ENCODE results near the gene ATXN2.
"Not testable (repeated sequence)": the region's sequence is repeated elsewhere in the genome, so short reads cannot be mapped to it uniquely, and the experiment has no call there.

The ATXN2 gene

DNA sequence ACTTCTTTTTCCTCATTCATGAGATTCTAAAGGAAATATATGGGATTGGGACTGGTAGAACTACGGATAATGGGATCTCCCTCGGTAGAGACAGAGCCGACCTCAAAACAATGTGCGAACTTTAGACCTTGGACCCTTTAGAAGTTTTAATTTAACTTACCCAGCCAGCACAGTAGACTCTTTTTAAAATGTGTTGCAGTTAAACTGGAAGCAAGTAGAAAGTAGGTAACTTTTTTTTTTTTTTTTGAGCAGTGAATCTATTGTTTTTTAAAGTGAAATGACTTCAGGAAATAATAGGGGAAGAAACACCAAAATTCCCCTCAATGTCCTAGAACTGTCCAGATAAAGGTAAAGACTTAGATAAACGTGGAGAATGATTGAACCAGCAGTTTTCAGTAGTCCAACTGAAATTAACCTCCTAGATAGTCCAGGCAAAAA is 1.1 kb upstream of the ATXN2 start:
- no peak for DNase-seq

GRCh38 chr12:111599453-111600204 is 514 bp upstream of the ATXN2 start:
- DNase-seq = peak; percentile 73

DNA sequence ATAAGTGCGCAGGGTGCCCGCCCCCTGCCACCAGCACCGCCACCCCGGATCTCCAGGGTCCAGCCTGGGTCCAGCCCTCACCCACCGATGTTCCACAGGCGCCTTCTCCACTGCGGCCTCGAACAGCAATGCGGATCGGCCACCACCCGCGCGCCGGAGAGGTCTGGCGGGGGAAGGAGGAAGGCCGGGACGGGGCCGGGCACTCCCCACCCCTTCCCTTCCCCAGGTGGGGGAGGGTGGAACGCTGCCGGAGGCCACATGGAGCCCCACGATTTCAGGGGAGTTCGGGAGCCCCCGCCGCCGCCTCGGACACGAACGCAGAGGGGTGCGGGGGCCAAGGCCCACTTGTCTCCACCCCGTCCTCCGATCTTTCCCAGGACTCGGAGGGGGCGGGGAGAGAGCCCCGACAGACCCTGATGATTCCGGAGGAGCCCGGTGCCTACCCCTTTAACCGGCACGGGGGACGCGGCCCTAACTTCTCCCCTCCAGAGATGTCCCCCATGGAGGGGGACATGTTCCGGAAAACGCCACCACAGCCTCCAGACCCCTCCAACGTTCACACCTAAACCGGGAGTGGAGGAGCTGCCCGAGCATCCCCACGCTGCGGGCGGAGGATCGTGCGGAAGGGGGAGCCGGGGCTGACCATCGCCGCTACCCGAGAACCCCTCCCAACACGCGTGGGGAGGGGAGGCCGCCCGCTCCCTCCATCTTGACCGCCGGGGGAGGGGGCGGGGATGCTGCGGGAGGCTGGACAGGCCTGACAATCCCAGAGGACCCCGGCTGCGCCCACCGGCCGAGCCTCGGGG is 1.1 kb downstream of the ATXN2 start:
- DNase-seq = no peak

DNA sequence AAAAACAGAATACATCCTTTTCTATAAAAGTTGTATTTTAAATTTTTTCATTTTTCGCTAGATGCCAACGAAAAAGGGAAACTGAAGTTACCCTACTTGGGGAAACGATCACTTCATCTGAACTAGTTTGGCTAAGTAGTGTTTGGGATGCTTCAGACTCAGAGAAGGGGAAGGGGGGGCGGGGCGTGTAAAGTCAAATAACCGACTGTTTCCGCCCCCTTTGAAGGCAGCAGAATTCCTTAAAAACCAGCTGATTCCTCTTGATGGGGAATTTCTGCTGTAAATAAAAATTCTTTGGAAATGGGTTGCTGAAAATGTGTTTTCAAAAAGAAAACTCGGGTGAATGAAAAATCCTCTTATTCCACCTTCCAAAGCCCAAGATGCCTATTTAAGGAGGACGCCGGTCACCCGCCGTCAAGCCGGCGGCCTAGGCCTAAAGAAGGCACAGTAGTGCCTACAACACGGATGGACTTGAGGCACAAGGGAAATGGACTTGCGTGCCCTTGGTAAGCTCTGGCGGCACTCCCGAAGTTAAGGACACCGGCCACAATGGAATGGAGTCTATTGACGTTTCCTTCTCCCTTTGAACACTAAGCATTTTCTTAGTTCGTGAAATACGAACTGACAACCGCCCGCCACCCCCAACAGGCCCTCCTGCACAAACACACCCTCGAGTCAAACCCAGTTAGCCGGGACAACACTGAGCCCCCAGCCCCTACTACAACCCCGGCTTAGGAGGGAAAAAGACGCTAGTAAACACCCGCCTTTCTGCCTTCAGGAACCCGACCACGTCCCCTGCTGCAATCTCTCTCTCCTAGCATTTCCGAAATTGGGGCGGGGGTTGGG is 1.9 kb downstream of the ATXN2 start:
- DNase-seq = no peak

GRCh38 chr12:111595341-111595835 is 3.7 kb downstream of the ATXN2 start:
- not testable (repeated sequence) for DNase-seq

GRCh38 chr12:111591399-111592010 is 7.6 kb downstream of the ATXN2 start:
- not testable (repeated sequence) for DNase-seq

DNA sequence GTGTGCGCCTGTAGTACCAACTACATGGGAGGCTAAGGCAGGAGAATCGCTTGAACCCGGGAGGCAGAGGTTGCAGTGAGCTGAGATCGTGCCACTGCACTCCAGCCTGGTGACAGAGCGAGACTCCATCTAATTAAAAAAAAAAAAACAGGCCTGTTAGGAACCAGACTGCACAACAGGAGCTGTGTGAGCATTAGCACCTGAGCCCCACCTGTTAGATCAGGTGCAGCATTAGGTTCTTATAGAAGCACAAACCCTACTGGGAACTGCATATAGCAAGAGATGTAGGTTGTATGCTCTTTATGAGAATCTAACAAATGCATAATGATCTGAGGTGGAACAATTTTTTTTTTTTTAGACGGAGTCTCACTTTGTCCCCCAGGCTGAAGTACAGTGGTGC is 8.6 kb downstream of the ATXN2 start:
- DNase-seq = no peak

- DNase-seq = no peak
Measured at GRCh38 chr12:111589601-111590000, 9.5 kb downstream of the ATXN2 start.

GRCh38 chr12:111588010-111588409 is 11.1 kb downstream of the ATXN2 start:
- no peak for DNase-seq

DNA sequence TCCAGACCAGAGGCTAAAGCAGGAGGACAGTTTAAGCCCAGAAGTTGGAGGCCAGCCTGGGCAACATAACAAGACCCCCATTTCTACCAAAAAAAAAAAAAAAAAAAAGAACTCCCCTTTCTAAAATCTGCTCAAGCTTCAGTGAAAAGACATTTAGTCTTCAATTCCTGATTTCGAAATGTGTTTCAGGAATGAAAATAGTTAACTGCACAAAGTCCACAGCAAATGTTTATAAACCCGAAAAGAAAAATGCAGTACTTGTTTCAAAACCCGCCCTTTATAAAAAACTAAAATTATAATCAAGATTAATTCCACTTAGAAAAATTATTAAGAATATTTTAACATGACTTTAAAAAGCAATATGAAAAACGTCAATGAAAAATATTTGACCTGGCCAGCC is 12.1 kb downstream of the ATXN2 start:
- no peak for DNase-seq

GRCh38 chr12:111585690-111586089 is 13.4 kb downstream of the ATXN2 start:
- DNase-seq = no peak

DNA sequence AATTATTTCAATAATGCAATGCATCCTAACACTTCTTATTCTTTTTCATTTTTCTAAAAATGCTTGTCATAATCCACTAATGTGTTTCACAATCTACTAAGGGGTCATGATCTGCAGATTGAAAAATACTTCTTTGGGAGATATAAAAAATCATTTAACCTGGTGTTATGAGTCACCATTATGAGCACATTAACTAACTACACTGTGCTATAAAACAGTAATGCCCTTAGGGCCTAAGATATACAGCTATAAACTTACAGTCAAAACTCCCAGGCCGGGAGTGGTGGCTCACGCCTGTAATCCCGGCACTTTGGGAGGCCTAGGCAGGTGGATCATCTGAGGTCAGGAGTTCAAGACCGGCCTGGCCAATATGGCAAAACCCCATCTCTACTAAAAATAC is 14.2 kb downstream of the ATXN2 start:
- no peak for DNase-seq

GRCh38 chr12:111583506-111583905 is 15.6 kb downstream of the ATXN2 start:
- not testable (repeated sequence) for DNase-seq

- DNase-seq = no peak
Measured at GRCh38 chr12:111582133-111582747, 16.9 kb downstream of the ATXN2 start.

- no peak for DNase-seq
Measured at GRCh38 chr12:111581434-111582132, 17.5 kb downstream of the ATXN2 start.

GRCh38 chr12:111580737-111581136 is 18.4 kb downstream of the ATXN2 start:
- DNase-seq = no peak

GRCh38 chr12:111580119-111580425 is 19.0 kb downstream of the ATXN2 start:
- DNase-seq = no peak

DNA sequence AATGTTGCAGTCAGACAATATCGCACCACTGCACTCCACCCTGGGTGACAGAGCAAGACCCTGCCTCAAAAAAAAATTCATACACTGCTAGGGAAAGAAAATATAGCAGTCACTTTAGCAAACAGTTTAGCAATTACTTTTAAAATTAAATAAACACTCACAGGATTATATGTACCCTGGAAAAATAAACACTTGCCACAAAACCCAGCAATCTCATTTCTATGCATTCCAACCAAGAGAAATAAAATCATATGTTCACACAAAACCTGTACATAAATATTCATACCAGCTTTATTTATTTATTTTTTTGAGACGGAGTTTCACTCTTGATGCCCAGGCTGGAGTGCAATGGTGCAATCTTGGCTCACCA is 20.2 kb downstream of the ATXN2 start:
- DNase-seq = no peak

GRCh38 chr12:111578276-111578970 is 20.7 kb downstream of the ATXN2 start:
- DNase-seq = no peak

DNA sequence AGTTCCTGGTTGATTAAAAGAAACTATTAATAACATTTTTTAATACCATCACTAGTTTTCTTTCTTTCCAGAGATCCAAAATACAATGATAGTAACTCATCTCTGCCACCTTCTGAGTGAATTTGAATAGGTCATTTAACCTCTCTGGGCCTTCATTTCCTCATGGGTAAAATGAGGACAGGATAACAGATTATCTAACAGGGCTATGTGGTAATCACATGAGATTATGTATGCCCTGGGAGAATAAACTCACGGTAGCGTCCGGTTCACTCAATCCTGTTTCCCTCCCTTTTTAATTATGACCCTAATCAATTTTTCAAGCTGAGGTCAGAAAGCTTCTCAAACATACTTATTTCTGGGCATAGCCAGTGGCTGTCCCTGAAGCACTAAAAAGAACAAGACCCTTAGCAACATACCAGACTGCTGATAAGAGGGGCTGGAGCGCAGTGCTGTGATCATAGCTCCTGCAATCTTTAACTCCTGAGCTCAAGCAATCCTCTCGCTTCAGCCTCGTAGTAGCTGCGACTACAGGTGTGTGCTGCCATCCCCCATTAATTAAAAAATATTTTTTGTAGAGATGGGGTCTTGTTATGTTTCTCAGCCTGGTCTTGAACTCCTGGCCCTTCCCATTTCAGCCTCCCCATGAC is 24.2 kb downstream of the ATXN2 start:
- no peak for DNase-seq

- DNase-seq = no peak
Measured at GRCh38 chr12:111573476-111573875, 25.6 kb downstream of the ATXN2 start.
